GM12878 (cell line): Measurements from ENCODE around the gene IL4I1. TPM values are rescaled to one million over a fixed set of nuclear protein-coding genes. Genes with fewer than 3 reads are reported as not detected.
A peak's percentile ranks its signal among the peaks of the same experiment; 100 is the strongest.

Source experiments
- BCLAF1 ChIP-seq: fragments of 450-650 bp; IDR thresholded peaks from 2 replicates; pipeline ENCODE4 v1.6.1; 2017; ENCODE audit warnings: antibody characterized with exemption, mild to moderate bottlenecking, moderate library complexity
- CBX3 ChIP-seq: fragments of 200-600 bp; sonication (generic); IDR thresholded peaks from 2 replicates; pipeline ENCODE4 v1.6.1; 2016; ENCODE audit warnings: low read depth, borderline replicate concordance
- CEBPB ChIP-seq, 2 experiments: fragments of 150-350 bp in 1 of 2; IDR thresholded peaks; 2 replicates each; pipeline ENCODE4 v1.6.1; 2012 to 2014; ENCODE audit warnings: low read depth in 2 of 2, low read length in 2 of 2, borderline replicate concordance in 1 of 2, inconsistent platforms in 1 of 2
- CUX1 ChIP-seq: IDR thresholded peaks from 2 replicates; pipeline ENCODE4 v1.6.1; 2012; ENCODE audit warnings: improper control_type of control experiment, low read depth, low read length; ENCODE audit not compliant: insufficient replicate concordance
- ESRRA ChIP-seq: IDR thresholded peaks from 2 replicates; pipeline ENCODE4 v1.6.1; 2012; ENCODE audit warnings: mild to moderate bottlenecking, low read length, improper control_type of control experiment
- KLF5 ChIP-seq: fragments of 450-650 bp; IDR thresholded peaks from 2 replicates; pipeline ENCODE4 v1.6.1; 2014; ENCODE audit warnings: mild to moderate bottlenecking; ENCODE audit not compliant: partially characterized antibody
- MXI1 ChIP-seq: fragments of 150-350 bp; IDR thresholded peaks from 2 replicates; pipeline ENCODE4 v1.6.1; 2011; ENCODE audit warnings: low read depth, mild to moderate bottlenecking, inconsistent platforms, low read length, improper control_type of control experiment
- NR2C2 ChIP-seq: IDR thresholded peaks from 2 replicates; pipeline ENCODE4 v1.6.1; 2011; ENCODE audit warnings: borderline replicate concordance, low read depth; ENCODE audit not compliant: control insufficient read depth, insufficient read length
- POLR2AphosphoS5 ChIP-seq: IDR thresholded peaks from 2 replicates; pipeline ENCODE4 v1.6.1; 2011; ENCODE audit warnings: mild to moderate bottlenecking, low read length, inconsistent platforms
- ZBED1 ChIP-seq: IDR thresholded peaks from 2 replicates; pipeline ENCODE4 v1.6.1; 2016; ENCODE audit warnings: borderline replicate concordance
- ZBTB40 ChIP-seq: fragments of 450-650 bp; IDR thresholded peaks from 2 replicates; pipeline ENCODE4 v1.6.1; 2016; ENCODE audit warnings: mild to moderate bottlenecking, moderate library complexity, borderline replicate concordance
- ZNF687 ChIP-seq: fragments of 450-650 bp; IDR thresholded peaks from 2 replicates; pipeline ENCODE4 v1.6.1; 2017; ENCODE audit warnings: mild to moderate bottlenecking, moderate library complexity
- polyA plus RNA-seq, 11 experiments: library from polyadenylated mRNA; depleted of rRNA in 4 of 11; unstranded in 6 of 11; stranded (reverse) in 5 of 11; fragments of >200 nt; fragmentation: Nextera tagmentation in 4 of 11; fragmentation: Illumina TruSeq in 1 of 11; extraction: Ambion mirVana in 4 of 11; extraction: Trizol in 1 of 11; gene quantifications; 1 replicate in 1 of 11; 2 replicates in 10 of 11; pipeline versions ENCODE4 v1.2.1 to v1.2.3, GENCODE V29; 2011 to 2016; ENCODE audit warnings: inconsistent platforms in 2 of 11, missing spikeins in 2 of 11, low read depth in 1 of 11
- total RNA-seq, 4 experiments: library from RNA; depleted of rRNA in 3 of 4; stranded (reverse); fragments of >200 nt in 3 of 4; fragmentation: Illumina TruSeq in 1 of 4; extraction: Trizol in 1 of 4; gene quantifications; 2 replicates each; pipeline versions ENCODE4 v1.2.1 to v1.2.3, GENCODE V29; 2013 to 2021

Gene IL4I1
- total and polyA plus RNA-seq, 10 of the 15 experiments (the other 5 are each of a cell fraction or from before 2014, with no cell fraction given): 0.62 to 83.8 (median 42.8) TPM

GRCh38 chr19:49876422-49877019 lies 20.2 kb downstream of the IL4I1 start (continued):
- no peak for TF ChIP-seq ZNF687
- TF ChIP-seq ZBTB40: peak; percentile 85
- TF ChIP-seq NR2C2: no peak
- TF ChIP-seq POLR2AphosphoS5: peak; percentile 29; the same call in 1 of the 2 replicates
- TF ChIP-seq KLF5: no peak
- TF ChIP-seq CUX1: no peak
- no peak for TF ChIP-seq CBX3
- no peak for TF ChIP-seq ZBED1
- TF ChIP-seq MXI1: peak; percentile 73
- TF ChIP-seq ESRRA: no peak
- no peak for TF ChIP-seq BCLAF1
- no peak; a peak in 1 of 4 replicates for TF ChIP-seq CEBPB (IDR thresholded peaks at IDR 0.05; ENCODE audit: borderline replicate concordance in 1 of 2, low read depth in 2 of 2, low read length in 2 of 2)
